ENCODE results near the gene MAGEL2.
"Not testable (repeated sequence)": the region's sequence is repeated elsewhere in the genome, so short reads cannot be mapped to it uniquely, and the experiment has no call there.

MAGEL2 gene

DNA sequence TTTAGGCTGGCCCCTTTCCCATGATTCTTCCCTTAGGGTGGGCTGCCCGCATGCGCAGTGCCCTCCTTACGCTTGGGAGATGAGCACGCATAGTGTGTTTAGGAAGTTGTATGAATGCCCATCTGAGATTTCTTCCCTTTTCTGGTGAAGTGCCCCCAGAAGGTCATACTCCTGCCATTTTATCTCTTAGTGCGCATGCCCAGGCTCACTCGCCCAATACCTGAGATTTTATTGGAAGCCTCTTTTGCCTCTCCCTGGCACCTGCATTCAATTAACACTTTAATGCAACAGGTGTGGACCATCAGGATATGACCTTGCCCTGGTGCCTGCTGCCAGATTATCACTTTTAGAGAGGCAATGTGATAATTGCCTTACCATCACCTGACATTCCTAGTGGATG, 45.5 kb downstream of the MAGEL2 start:
- no peak for DNase-seq

DNA sequence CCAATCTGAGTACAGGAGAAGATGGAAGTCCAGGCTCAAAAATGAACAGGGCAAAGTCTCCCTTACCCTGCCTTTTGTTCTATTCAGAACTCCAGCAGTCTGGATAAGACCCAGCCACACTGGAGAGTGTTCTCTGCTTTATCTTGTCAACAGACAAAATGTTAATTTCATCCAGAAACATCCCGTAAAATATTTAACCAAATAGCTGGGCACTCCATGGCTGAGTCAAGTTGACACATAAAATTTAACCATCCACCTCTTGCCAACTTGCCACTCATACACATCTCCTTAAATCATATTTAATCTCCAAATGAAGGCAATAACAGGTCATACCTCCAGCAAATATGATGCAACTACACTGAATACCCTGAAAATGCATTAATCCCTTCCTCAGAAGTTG, 48.6 kb downstream of the MAGEL2 start:
- no peak for DNase-seq

DNA sequence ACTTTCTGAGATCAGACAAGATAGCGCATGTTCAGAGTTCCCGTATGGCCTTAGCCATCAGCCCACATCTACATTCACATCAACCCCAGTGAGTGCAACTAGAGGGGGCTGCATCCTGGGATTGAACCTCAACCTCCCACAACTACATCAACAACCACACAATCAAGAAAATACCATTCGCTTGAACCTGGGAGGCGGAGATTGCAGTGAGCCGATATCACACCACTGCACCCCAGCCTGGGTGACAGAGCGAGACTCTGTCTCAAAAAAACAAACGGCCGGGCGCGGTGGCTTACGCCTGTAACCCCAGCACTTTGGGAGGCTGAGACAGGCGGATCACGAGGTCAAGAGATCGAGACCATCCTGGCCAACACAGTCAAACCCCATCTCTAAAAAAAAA, 50.4 kb downstream of the MAGEL2 start:
- DNase-seq, result not testable (repeated sequence)

DNA sequence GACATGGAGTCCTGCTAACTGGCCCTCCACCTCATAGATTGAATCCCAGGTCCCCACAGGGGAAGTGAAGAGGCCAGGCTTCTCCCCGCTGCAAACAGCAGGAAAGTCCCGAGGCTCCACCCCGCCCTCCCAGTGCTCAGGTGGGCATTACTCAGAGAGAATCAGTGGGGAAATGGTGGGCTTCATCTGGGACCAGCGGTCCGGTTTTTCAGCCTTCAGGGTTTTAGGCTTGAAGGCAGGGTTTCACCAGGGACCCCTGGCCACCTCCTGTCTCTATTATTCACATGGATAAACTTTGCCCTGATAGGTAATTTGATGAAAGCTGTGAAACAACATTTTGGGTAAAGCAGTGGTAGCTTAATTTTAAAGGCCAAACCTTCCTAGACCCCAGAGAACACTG, 50.9 kb downstream of the MAGEL2 start:
- no peak for DNase-seq

DNA sequence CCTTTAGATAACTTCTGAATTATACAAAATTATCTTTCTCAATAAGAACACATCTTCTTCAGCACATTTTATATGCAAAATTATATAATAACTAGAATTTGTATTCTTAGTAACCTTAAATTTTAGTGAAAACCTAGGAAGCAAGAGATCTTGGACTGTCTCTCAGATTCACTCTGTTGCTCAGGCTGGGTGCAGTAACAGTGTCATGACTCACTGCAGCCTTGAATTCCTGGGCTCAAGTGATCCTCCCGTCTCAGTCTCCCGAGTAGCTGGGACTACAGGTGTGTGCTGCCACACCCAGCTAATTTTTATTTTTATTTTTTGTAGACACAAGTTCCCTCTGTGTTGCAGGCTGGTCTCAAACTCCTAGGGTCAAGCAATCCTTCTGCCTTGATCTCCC, 52.3 kb downstream of the MAGEL2 start:
- DNase-seq, result no peak

DNA sequence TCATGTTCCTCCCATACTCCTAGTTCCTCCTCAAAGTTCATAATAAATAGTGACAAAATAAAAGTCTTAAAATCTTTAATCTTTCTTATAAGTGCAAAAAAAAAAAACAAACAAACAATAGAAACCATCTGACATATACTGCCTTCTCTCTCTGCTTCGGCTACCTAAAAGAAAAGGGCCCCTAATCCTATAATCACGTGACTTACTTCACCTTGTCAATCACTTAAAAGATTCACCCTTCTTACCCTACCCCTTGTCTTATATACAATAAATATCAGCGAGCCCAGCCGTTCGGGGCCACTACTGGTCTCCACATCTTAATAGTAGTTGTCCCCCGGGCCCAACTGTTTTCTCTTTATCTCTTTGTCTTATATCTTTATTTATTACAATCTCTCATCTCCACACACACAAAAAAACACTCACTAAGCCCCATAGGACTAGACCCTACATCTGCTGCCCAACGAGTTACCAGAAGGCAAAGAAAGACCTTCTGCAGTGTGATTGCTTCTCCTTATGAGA, 53.4 kb downstream of the MAGEL2 start:
- DNase-seq, result no peak
